Measurements from ENCODE around the gene IRAK2. TPM values are rescaled to one million over a fixed set of nuclear protein-coding genes. Genes with fewer than 3 reads are reported as not detected.

The IRAK2 gene
- total RNA-seq, 2 experiments from 2014 or later = 1.4 TPM

- Histone ChIP-seq H3K36me3 (ENCODE audit: insufficient read depth, low read length) (peaks cover 98% of the 10 kb centered on the region), H3K27ac (ENCODE audit: low read depth, low read length, poor library complexity, severe bottlenecking) (no peak overlapping the region), H3K9me2 (ENCODE audit: insufficient read depth, low read length) (no peaks in the 10 kb centered on the region), H3K79me2 (ENCODE audit: insufficient read depth, low read depth, low read length) (peaks cover 59% of the 10 kb centered on the region), H2AFZ (ENCODE audit: low read length) (no peak overlapping the region), H3K9me3 (ENCODE audit: low read length) (no peaks in the 10 kb centered on the region), H3K4me1 (ENCODE audit: insufficient read depth, low read length, poor library complexity, severe bottlenecking) (peaks cover 23% of the 10 kb centered on the region), H3K4me3 (ENCODE audit: low read depth, low read length, poor library complexity, severe bottlenecking) (no peak overlapping the region), H3K4me2 (ENCODE audit: low read length) (no peak overlapping the region), H4K20me1 (ENCODE audit: insufficient read depth, low read length) (peaks cover 16% of the 10 kb centered on the region)
- no TSS peak for BruUV-seq (replicated peaks)
- DNase-seq (ENCODE audit: low spot score) = no peak
- no peak for TF ChIP-seq EZH2phosphoT487 (IDR thresholded peaks at IDR 0.05; ENCODE audit: borderline replicate concordance, low read depth, low read length)
- no peak for TF ChIP-seq CTCF (conservative IDR thresholded peaks at IDR 0.05; ENCODE audit: low read length)
- intact Hi-C loops (cut with micrococcal nuclease; ENCODE audit: unreplicated experiment) = no loop called here
- ChIA-PET CTCF (ENCODE audit: unreplicated experiment) (no interaction called here), POLR2A (no interaction called here)
These were observed 112.5 kb downstream of the IRAK2 start for GRCh38 chr3:10277115-10277625.

DNA sequence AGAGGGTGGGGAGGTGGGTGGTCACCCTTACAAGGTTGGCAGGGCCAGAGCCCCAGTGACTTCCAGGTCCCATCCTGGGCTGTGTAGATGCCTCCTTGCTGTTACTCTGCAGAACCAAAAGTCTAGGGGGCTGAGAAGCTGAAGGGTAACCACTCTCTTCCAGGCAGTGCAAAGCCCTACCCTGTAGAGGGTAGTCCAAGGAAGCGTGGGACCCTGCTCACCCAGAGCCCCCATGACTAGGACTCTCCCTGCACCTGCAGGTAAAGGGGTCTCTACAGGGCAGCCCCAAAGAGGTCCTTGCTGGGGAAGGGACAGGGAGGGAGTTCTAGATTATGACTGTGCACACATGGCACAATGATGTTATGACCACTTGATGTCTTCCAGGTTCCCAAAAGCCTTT lies 113.8 kb downstream of the IRAK2 start:
- Histone ChIP-seq H3K9me3 (ENCODE audit: low read length) (no peaks in the 10 kb centered on the region), H3K9me2 (ENCODE audit: insufficient read depth, low read length) (no peaks in the 10 kb centered on the region), H2AFZ (ENCODE audit: low read length) (no peak overlapping the region), H3K27ac (ENCODE audit: low read depth, low read length, poor library complexity, severe bottlenecking) (no peak overlapping the region), H3K4me2 (ENCODE audit: low read length) (no peak overlapping the region), H3K4me1 (ENCODE audit: insufficient read depth, low read length, poor library complexity, severe bottlenecking) (peaks cover 15% of the 10 kb centered on the region), H3K79me2 (ENCODE audit: insufficient read depth, low read depth, low read length) (peaks cover 46% of the 10 kb centered on the region), H4K20me1 (ENCODE audit: insufficient read depth, low read length) (peaks cover 8% of the 10 kb centered on the region), H3K36me3 (ENCODE audit: insufficient read depth, low read length) (peaks cover 98% of the 10 kb centered on the region), H3K4me3 (ENCODE audit: low read depth, low read length, poor library complexity, severe bottlenecking) (no peak overlapping the region)
- CTCF ChIA-PET (ENCODE audit: unreplicated experiment) = no interaction called here
- POLR2A ChIA-PET = no interaction called here
- intact Hi-C loops (cut with micrococcal nuclease; ENCODE audit: unreplicated experiment) = no loop called here
- BruUV-seq (replicated peaks) = no TSS peak
- no peak for TF ChIP-seq CTCF (conservative IDR thresholded peaks at IDR 0.05; ENCODE audit: low read length)
- TF ChIP-seq EZH2phosphoT487 (IDR thresholded peaks at IDR 0.05; ENCODE audit: borderline replicate concordance, low read depth, low read length) = no peak
- no peak for DNase-seq (ENCODE audit: low spot score)

DNA sequence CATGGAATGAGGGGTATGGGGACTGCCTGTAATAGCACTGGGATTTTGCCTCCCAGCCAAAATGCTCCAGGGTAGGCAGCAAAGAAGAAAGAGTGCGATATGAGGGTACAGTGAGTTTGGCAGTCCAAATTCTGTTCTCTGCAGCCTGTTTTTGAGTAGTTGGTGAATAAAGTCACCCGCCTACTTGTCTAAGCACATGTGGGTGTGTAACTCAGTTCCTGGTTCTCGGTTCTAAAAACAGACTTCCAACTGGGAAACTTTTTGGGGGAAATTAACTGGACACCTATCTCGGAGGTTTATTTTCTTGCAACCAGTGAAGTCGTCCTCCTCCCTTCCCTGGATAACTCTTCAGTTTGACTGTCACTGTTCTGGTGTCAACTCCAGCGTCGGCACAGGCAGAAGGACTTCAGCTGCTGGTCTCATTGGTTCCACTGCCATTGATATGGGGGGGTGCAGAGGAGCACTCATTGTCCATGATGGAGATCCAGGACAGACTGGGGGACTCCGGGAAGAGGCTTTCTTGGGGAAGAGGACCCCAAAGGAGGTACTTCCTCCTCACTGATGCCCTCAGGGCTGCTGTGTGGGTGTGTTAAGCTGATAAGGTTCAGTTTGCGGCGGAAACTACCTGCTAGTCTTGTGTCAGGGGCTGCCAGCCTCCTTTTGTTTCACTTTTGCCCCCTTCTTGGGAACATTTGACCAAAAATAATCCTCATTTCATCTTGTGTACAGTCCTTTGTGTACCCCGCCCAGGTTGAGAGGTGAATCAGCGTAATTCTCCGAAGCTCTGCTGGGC lies 114.9 kb downstream of the IRAK2 start:
- POLR2A ChIA-PET = interaction anchor here (0.6 kb wide), 1 partner anchor 396 kb away, joined by 5 read pairs; no protein-coding TSS in a partner anchor
- no peak overlapping the region for H3K27ac ChIP-seq (ENCODE audit: low read depth, low read length, poor library complexity, severe bottlenecking)
- BruUV-seq (replicated peaks) = TSS peak; percentile 28

More for the DNA sequence above, 114.9 kb downstream of the IRAK2 start:
- Histone ChIP-seq H2AFZ (ENCODE audit: low read length) (no peak overlapping the region), H3K9me2 (ENCODE audit: insufficient read depth, low read length) (no peaks in the 10 kb centered on the region), H3K4me2 (ENCODE audit: low read length) (no peak overlapping the region), H3K9me3 (ENCODE audit: low read length) (no peaks in the 10 kb centered on the region), H3K4me3 (ENCODE audit: low read depth, low read length, poor library complexity, severe bottlenecking) (no peak overlapping the region), H3K36me3 (ENCODE audit: insufficient read depth, low read length) (peaks cover 95% of the 10 kb centered on the region), H4K20me1 (ENCODE audit: insufficient read depth, low read length) (no peaks in the 10 kb centered on the region; the same call in 1 of the 2 replicates), H3K79me2 (ENCODE audit: insufficient read depth, low read depth, low read length) (peaks cover 35% of the 10 kb centered on the region), H3K4me1 (ENCODE audit: insufficient read depth, low read length, poor library complexity, severe bottlenecking) (peaks cover 5% of the 10 kb centered on the region)
- intact Hi-C loops (cut with micrococcal nuclease; ENCODE audit: unreplicated experiment) = no loop called here
- TF ChIP-seq CTCF (conservative IDR thresholded peaks at IDR 0.05; ENCODE audit: low read length) = no peak
- no peak for TF ChIP-seq EZH2phosphoT487 (IDR thresholded peaks at IDR 0.05; ENCODE audit: borderline replicate concordance, low read depth, low read length)
- DNase-seq (ENCODE audit: low spot score) = no peak
- CTCF ChIA-PET (ENCODE audit: unreplicated experiment) = no interaction called here

Data from OCI-LY7 (cell line).